ENCODE results near the gene TTPAL. TPM values are rescaled to one million over a fixed set of nuclear protein-coding genes. Genes with fewer than 3 reads are reported as not detected.
A peak's percentile ranks its signal among the peaks of the same experiment; 100 is the strongest.

The TTPAL gene
- total and polyA plus RNA-seq, 7 donors, result 1.2 to 8.4 (median 4.5) TPM

DNA sequence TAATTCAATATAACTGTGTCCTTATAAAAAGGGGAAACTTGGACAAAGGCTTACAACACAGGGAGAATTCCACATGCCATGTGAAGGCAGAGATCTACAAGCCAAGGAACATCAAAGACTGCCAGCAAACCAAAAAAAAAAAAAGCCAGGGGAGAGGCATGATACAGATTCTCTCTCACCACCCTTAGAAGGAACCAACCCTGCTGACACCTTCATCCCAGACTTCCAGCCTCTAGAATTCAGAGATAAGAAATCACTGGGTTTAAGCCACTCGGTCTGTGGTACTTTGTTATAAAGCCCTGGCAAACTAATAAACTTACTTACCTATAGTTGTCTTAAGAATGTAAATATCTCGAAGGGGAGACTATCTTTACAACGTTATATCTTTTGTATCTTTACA is 41.8 kb downstream of the TTPAL start:
- intact Hi-C loops (cut with DNase I), result no loop called here
- WGBS, 3 donors, result 81 to 89% (median 86%) methylated on average over 3 of the region's 3 CpGs

DNA sequence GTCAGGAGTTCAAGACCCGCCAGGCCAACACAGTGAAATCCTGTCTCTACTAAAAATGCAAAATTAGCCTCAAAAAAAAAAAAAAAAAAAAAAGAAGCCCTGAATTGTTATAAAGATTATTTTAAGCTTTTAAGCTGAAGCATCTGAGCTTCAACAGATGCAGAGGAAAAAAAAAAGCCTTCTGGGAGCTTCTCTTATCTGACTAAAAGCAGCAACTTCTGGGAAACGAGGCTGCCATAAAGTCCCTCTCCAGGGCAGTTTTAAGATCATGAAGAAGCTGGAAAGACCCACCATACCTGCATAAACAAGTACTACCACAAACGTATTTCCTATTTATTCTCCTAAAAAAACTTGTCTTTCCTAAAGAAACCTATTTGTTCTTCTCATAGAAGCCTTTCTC is 42.6 kb downstream of the TTPAL start:
- no peak for TF ChIP-seq CTCF (IDR thresholded peaks at IDR 0.05)
- peaks cover 0 to 6% of the 10 kb centered on the region in 2 donors for H3K36me3 ChIP-seq (ENCODE audit: insufficient read depth in 1 of 2, low read depth in 1 of 2)
- no peak overlapping the region for H3K4me3 ChIP-seq
- H3K4me1 ChIP-seq, result peaks cover 67% of the 10 kb centered on the region
- H3K27me3 ChIP-seq (ENCODE audit: insufficient read depth in 3 of 3, low read length in 2 of 3), result no peaks in the 10 kb centered on the region
- ATAC-seq (no peak), DNase-seq (no peak)
- H3K9me3 ChIP-seq, result no peaks in the 10 kb centered on the region
- H3K27ac ChIP-seq, result peak overlapping the region; percentile 64
- intact Hi-C loops (cut with DNase I), result no loop called here
- 58 to 62% (median 62%) methylated on average over 3 of the region's 3 CpGs for WGBS, 3 donors

More for the DNA sequence above, 41.8 kb downstream of the TTPAL start:
- no peak for ATAC-seq
- Histone ChIP-seq H3K36me3 (ENCODE audit: insufficient read depth in 1 of 2, low read depth in 1 of 2) (peaks cover 0 to 12% of the 10 kb centered on the region in 2 donors), H3K4me3 (peak overlapping the region; percentile 20), H3K27ac (peak overlapping the region; percentile 64), H3K27me3 (ENCODE audit: insufficient read depth in 3 of 3, low read length in 2 of 3) (no peaks in the 10 kb centered on the region), H3K4me1 (peaks cover 67% of the 10 kb centered on the region), H3K9me3 (no peaks in the 10 kb centered on the region)
- no peak for TF ChIP-seq CTCF (IDR thresholded peaks at IDR 0.05)
- DNase-seq, result no peak

DNA sequence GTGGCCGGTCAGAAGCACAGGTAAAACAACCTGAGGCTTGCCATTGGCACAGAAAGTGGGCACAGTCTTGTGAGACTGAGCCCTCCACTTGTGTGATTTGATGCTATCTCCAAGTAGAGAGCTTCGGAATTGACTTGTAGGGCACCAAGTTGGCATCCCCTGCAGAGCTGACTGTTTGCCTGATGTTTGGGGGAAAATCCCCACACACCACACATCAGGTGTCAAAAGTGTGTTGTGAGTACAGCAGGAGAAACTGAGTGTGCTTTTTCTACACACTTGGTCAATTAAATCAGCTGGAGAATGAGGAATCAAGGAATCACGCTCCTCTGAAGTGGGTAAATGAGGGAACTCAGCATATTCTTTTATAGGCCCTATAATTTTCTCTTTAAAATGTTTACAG is 45.2 kb downstream of the TTPAL start:
- no peak for TF ChIP-seq CTCF (IDR thresholded peaks at IDR 0.05)
- Histone ChIP-seq H3K4me3 (peak overlapping the region; percentile 99), H3K27me3 (ENCODE audit: insufficient read depth in 3 of 3, low read length in 2 of 3) (no peaks in the 10 kb centered on the region), H3K4me1 (peaks cover 51% of the 10 kb centered on the region), H3K9me3 (no peaks in the 10 kb centered on the region), H3K36me3 (ENCODE audit: insufficient read depth in 1 of 2, low read depth in 1 of 2) (no peaks in the 10 kb centered on the region), H3K27ac (peak overlapping the region; percentile 100)
- WGBS, 3 donors, result 45 to 70% (median 48%) methylated on average over 3 of the region's 3 CpGs
- DNase-seq (no peak), ATAC-seq (no peak)
- intact Hi-C loops (cut with DNase I), result loop anchor here (5.0 to 10.0 kb wide), 3 partner anchors 61 to 214 kb away; partner anchors contain the start of gene PKIG (in 1 of the 2)

- intact Hi-C loops (cut with DNase I), result loop anchor here (5.0 to 10.0 kb wide), 3 partner anchors 61 to 213 kb away; partner anchors contain the start of gene PKIG (in 1 of the 2)
- Histone ChIP-seq H3K4me3 (peak within 1 kb of the TSS; percentile 99), H3K36me3 (ENCODE audit: insufficient read depth in 1 of 2, low read depth in 1 of 2) (no peaks in the 10 kb centered on the region), H3K9me3 (no peaks in the 10 kb centered on the region), H3K27ac (peak within 1 kb of the TSS; percentile 100), H3K4me1 (peaks cover 42% of the 10 kb centered on the region), H3K27me3 (ENCODE audit: insufficient read depth in 3 of 3, low read length in 2 of 3) (no peaks in the 10 kb centered on the region)
- DNase-seq, result peak; percentile 97 to 98
- peak; percentile 6 for TF ChIP-seq CTCF (IDR thresholded peaks at IDR 0.05)
- peak; percentile 99 for ATAC-seq
- 1% methylated on average over 49 of the region's 49 CpGs for WGBS, 3 donors
Measured at GRCh38 chr20:44521484-44522481, 46.1 kb downstream of the TTPAL start, which contains the start of gene SERINC3. SERINC3 (minus strand) TSS chr20:44522070; CDS start chr20:44521951, 119 bp downstream.

Measured in psoas muscle (tissue), 8 donors.